Measurements from ENCODE around the gene GRM2. TPM values are rescaled to one million over a fixed set of nuclear protein-coding genes. Genes with fewer than 3 reads are reported as not detected.

GRM2 gene
- total and polyA plus RNA-seq, 2 donors, result 0.19 to 0.32 TPM

DNA sequence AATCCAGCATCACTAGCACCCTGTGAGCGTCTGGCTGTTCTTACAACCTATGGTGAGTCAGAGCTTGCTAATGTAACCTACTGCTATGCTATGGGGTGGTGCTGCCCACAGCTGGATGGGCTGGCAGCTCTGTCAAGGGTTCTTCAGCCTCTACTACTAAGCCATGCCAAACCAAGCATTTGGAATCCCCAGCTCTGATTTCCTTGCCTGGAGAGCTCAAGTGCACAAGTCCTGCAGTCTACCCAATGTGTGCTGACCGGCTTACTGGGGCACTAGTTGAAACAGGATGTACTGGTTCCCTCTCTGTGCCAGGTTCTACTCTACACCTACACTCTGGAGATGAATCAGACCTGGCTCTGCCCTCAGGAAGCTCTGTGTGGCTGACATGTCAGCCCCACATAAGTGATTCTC, 31.7 kb upstream of the GRM2 start:
- 82% methylated on average over 2 of the region's 2 CpGs for WGBS
- H3K4me1 ChIP-seq (ENCODE audit: insufficient read depth), result no peaks in the 10 kb centered on the region
- H3K27ac ChIP-seq (ENCODE audit: low read depth), result no peak overlapping the region
- H3K4me3 ChIP-seq (ENCODE audit: low read depth, low read length), result no peak overlapping the region
- no peak for DNase-seq (ENCODE audit: extremely low spot score)
- no peaks in the 10 kb centered on the region for H3K36me3 ChIP-seq (ENCODE audit: insufficient read depth)

DNA sequence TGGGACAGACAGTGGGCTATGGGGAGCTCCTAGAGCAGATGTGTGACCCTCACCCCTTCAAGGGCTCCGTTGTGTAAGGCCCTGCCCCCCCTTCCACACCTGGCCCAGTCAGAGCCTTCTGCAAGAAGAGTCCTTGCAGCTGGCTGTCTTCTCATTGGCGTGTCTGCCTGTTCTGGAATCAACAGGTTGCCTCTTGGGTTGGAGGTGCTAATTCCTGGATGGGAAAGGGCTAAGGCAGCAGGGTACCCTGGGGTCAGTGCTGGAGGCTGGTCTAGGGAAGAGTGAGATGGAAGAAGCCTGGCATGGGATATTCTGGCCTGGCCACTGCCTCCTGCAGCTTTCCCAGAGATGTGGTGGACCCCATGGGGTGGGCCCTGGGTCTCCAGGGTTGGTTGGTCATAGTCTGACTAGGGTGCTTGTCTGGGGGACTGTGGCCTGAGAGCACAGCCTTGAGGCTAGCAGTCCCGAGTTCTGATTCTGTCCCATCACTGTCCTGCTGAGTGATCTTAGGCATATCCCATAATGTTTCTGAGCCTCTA, 30.7 kb upstream of the GRM2 start:
- WGBS, result 89% methylated on average over 3 of the region's 3 CpGs
- Histone ChIP-seq H3K27ac (ENCODE audit: low read depth) (no peak overlapping the region), H3K36me3 (ENCODE audit: insufficient read depth) (no peaks in the 10 kb centered on the region), H3K4me3 (ENCODE audit: low read depth, low read length) (no peak overlapping the region), H3K4me1 (ENCODE audit: insufficient read depth) (no peaks in the 10 kb centered on the region)
- DNase-seq (ENCODE audit: extremely low spot score), result no peak

DNA sequence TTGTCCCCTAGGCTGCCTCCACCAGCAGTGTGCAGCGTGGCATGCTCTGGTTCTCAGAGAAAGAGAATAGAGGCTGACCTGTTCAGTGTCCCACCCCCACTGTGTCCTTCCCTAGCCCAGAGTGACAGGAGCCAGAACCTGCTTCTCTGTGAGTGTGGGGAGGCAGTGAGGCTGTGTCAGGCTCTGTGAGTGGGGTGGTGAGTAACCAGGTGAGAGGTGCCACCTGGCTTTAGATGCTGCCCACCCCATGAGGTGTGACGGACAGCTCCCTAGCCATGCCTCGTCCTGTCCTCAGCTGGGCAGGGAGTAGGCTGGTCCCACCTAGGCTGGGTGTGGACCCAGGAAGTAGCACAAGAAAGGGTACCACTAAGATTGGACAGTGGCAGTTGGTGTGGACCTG, 29.5 kb upstream of the GRM2 start:
- peaks cover 3% of the 10 kb centered on the region for H3K4me1 ChIP-seq (ENCODE audit: insufficient read depth)
- no peak overlapping the region for H3K4me3 ChIP-seq (ENCODE audit: low read depth, low read length)
- no peaks in the 10 kb centered on the region for H3K36me3 ChIP-seq (ENCODE audit: insufficient read depth)
- 88% methylated on average over 3 of the region's 3 CpGs for WGBS
- no peak for DNase-seq (ENCODE audit: extremely low spot score)
- no peak overlapping the region for H3K27ac ChIP-seq (ENCODE audit: low read depth)

DNA sequence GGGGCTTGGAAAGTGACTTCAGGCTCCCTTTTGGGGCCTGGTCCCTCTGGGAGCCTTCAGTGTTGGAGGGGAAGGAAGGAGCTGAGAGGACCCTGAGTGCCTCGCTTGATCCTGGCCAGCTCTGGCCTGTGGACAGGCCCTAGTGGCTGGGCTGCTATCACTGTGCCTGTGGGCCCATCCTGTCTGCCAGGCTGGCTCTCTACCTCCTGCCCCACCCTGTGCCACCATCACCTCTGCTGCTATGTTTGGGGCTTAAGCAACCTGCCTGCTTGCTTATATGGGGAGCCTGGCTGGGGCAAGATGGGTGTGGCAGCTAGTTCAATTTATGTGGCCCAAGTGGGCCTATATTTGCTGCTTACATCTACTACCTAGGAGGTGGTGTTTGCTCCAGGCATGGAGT, 28.7 kb upstream of the GRM2 start:
- H3K36me3 ChIP-seq (ENCODE audit: insufficient read depth), result no peaks in the 10 kb centered on the region
- H3K4me3 ChIP-seq (ENCODE audit: low read depth, low read length), result no peak overlapping the region
- no peak for DNase-seq (ENCODE audit: extremely low spot score)
- H3K4me1 ChIP-seq (ENCODE audit: insufficient read depth), result peaks cover 3% of the 10 kb centered on the region
- H3K27ac ChIP-seq (ENCODE audit: low read depth), result no peak overlapping the region
- 91% methylated on average over 1 of the region's 1 CpG for WGBS

DNA sequence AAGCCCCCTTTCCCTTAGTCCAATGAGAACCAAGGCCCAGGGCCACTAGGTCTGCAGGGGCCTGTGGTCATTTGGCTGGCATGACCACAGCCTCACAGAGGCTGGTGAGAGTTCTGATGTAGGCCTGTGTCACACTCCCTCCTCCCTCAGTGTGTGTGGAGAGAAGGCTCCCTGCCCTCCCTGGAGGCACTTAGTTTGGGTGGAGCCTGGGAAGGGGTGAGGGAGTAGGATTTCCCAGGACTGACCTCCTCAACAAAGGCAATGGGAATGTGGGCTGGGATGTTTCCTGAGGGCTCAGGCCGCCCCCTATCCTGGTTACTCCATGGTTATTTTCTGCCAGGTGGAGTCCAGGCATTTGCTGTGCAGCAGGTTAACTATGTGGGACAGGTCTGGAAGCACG, 28.2 kb upstream of the GRM2 start:
- Histone ChIP-seq H3K4me1 (ENCODE audit: insufficient read depth) (peaks cover 3% of the 10 kb centered on the region), H3K4me3 (ENCODE audit: low read depth, low read length) (no peak overlapping the region), H3K36me3 (ENCODE audit: insufficient read depth) (no peaks in the 10 kb centered on the region), H3K27ac (ENCODE audit: low read depth) (no peak overlapping the region)
- DNase-seq (ENCODE audit: extremely low spot score), result no peak
- WGBS, result 85% methylated on average over 2 of the region's 2 CpGs

DNA sequence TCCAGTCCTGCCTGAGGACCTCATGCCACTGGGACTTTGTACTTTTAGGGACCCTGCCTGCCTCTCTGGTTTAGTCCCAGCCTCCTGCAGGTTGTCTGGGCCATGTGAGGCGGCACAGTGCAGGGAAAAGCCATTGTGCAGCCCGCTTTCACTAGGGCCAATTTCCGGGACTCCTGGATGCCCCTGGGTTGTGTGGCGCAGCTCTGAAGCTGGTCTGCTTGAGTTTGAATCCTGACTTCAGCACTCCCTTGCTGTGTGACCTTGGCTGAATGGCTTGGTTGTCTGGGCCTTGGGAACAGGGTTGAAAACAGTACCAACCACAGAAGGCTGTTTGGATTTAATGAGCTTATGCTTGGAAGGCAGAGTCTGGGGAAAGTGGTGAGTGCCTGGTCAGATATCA, 27.6 kb upstream of the GRM2 start:
- DNase-seq (ENCODE audit: extremely low spot score), result no peak
- H3K36me3 ChIP-seq (ENCODE audit: insufficient read depth), result no peaks in the 10 kb centered on the region
- WGBS, result 96% methylated on average over 4 of the region's 4 CpGs

DNA sequence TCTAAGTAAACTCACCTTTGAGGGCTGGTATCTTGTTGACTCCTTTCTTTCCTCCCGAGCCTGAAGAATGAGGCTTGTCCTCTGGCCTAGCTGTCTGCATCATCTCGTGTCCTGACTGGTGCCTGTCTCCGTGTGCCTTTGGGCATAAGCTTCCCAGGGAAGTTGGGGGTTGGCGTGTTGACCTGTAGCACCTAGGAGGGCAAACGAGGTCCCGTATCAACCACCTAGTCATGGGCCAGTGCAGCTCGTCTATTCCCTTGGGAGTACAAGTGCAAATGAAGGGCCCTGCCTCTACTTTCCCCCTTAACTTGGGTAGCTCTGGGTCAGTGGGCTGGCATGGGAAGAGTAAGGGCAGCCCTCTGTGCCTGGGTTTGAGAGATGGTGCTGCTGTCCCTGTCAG, 27.1 kb upstream of the GRM2 start:
- 83% methylated on average over 7 of the region's 7 CpGs for WGBS
- Histone ChIP-seq H3K4me3 (ENCODE audit: low read depth, low read length) (no peak overlapping the region), H3K4me1 (ENCODE audit: insufficient read depth) (peaks cover 3% of the 10 kb centered on the region), H3K36me3 (ENCODE audit: insufficient read depth) (peaks cover under 1% of the 10 kb centered on the region), H3K27ac (ENCODE audit: low read depth) (no peak overlapping the region)
- no peak for DNase-seq (ENCODE audit: extremely low spot score)

More for the DNA sequence above, 27.6 kb upstream of the GRM2 start:
- H3K4me1 ChIP-seq (ENCODE audit: insufficient read depth), result peaks cover 3% of the 10 kb centered on the region
- no peak overlapping the region for H3K4me3 ChIP-seq (ENCODE audit: low read depth, low read length)
- no peak overlapping the region for H3K27ac ChIP-seq (ENCODE audit: low read depth)

DNA sequence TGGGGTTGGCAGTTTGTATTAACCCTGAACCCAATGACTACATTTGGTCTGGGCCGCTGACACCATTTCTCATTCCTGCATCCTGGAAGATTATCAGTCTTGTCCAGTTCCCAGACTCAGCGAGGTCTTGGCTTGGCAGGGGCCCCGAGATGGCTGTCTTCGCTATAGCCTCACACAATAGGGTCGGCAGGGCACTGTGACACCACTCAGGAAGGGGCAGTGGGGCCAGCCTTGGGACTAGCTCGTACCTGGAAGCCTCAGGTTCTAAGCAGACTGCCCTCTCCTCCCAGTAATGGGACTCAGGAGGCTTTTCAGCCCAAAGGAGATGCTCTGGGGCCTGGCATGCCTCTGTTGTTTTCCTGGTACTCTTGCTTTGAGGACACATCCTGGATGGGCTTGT, 26.7 kb upstream of the GRM2 start:
- WGBS, result 85% methylated on average over 6 of the region's 6 CpGs
- Histone ChIP-seq H3K4me3 (ENCODE audit: low read depth, low read length) (no peak overlapping the region), H3K27ac (ENCODE audit: low read depth) (no peak overlapping the region), H3K4me1 (ENCODE audit: insufficient read depth) (peaks cover 3% of the 10 kb centered on the region), H3K36me3 (ENCODE audit: insufficient read depth) (peaks cover 3% of the 10 kb centered on the region)
- DNase-seq (ENCODE audit: extremely low spot score), result no peak

DNA sequence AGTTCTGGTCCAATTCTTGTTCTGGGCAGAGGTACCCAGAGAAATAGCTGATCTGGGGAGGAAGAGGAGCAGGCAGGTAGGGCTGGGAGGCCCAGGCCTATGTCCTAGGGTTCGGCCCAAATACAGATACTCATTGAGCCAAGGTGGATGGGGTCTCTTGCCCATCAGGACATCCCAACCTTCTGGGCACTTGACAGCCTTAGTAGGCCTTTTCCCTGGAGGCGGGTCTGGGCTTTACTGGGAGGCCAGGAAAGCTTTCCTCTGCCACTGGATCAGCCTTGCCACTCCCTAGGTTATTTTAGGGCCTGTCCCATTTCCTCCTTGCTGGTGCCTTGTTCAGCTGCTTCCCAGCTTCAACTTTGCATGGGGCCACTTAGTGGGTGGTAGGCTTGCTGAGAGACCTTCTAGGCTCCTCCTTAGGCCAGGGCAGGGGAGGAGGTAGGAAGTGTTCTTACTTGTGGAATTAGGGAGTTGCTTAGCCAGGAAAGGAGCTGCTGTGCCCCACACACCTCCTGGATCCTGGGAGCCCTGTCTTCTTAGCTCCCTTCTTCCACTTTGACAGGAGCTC, 26.1 kb upstream of the GRM2 start:
- H3K4me1 ChIP-seq (ENCODE audit: insufficient read depth), result peaks cover 3% of the 10 kb centered on the region

DNA sequence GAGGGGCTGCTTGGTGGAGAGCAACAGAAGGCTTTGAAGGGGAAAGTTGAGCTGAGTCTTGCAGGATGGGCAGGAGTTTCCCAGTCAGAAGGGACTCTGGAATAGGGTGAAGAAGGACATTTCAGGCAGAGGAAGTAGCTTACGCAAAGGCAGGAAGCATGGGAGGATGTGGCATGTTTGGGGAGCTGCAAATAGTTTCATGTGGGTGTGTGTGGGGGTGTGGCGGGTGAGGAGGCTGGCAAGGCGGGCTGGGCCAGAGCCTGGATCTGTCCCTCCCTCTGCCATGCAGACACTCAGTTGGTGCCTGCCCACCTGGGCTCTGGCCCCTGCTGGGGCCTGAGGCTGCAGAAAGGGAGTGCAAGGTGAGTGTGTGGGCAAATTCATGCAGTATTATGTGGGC, 25.4 kb upstream of the GRM2 start:
- WGBS, result 69% methylated on average over 3 of the region's 3 CpGs
- DNase-seq (ENCODE audit: extremely low spot score), result no peak
- H3K27ac ChIP-seq (ENCODE audit: low read depth), result no peak overlapping the region
- peaks cover 3% of the 10 kb centered on the region for H3K36me3 ChIP-seq (ENCODE audit: insufficient read depth)
- H3K4me1 ChIP-seq (ENCODE audit: insufficient read depth), result peaks cover 3% of the 10 kb centered on the region
- H3K4me3 ChIP-seq (ENCODE audit: low read depth, low read length), result no peak overlapping the region

More for the DNA sequence above, 26.1 kb upstream of the GRM2 start:
- no peak for DNase-seq (ENCODE audit: extremely low spot score)
- Histone ChIP-seq H3K4me3 (ENCODE audit: low read depth, low read length) (no peak overlapping the region), H3K36me3 (ENCODE audit: insufficient read depth) (peaks cover 3% of the 10 kb centered on the region), H3K27ac (ENCODE audit: low read depth) (no peak overlapping the region)
- 97% methylated on average over 2 of the region's 2 CpGs for WGBS

DNA sequence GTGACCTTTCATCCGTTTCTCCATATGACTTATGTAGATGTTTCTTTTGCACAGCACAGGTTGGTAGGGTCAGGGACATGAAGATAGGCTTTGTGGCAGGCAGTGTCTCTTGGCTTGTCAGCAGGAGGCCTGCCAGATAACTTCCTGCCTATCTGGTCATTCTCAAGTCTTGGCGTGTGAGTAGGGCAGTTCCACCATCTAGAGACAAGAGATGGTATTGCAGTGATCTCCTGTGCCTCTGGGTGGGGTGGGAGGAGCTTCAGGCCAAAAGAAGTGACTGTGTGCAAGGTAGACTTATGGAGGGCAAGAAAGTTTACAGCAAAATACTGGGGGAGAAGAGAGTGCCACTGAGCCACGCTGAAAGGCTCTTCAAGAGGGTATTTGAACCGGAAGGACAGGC, 24.8 kb upstream of the GRM2 start:
- peaks cover 3% of the 10 kb centered on the region for H3K4me1 ChIP-seq (ENCODE audit: insufficient read depth)
- no peak overlapping the region for H3K27ac ChIP-seq (ENCODE audit: low read depth)
- peaks cover 3% of the 10 kb centered on the region for H3K36me3 ChIP-seq (ENCODE audit: insufficient read depth)
- no peak for DNase-seq (ENCODE audit: extremely low spot score)
- H3K4me3 ChIP-seq (ENCODE audit: low read depth, low read length), result no peak overlapping the region
- 22% methylated on average over 4 of the region's 4 CpGs for WGBS

DNA sequence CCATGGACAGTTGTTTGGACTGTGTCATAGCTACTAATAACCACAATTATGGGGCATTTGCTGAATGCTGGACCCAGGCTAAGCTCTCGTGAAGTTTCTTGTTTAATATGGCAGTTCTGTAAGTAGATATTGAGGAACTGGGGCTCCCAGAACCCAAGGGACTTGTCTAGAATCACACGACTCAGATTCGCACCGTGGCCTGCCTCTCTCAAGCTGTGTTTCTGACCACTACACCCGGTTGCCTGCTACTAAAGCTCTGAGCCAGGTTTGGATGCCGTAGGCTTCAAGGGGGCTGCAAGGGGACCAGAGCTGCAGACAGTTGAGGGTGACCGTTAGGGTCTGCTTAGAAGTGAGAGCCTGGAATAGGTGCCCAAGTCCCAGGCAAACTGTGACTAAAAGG, 24.3 kb upstream of the GRM2 start:
- WGBS, result 76% methylated on average over 7 of the region's 7 CpGs
- no peak for DNase-seq (ENCODE audit: extremely low spot score)
- H3K27ac ChIP-seq (ENCODE audit: low read depth), result no peak overlapping the region
- peaks cover 3% of the 10 kb centered on the region for H3K4me1 ChIP-seq (ENCODE audit: insufficient read depth)
- peaks cover 3% of the 10 kb centered on the region for H3K36me3 ChIP-seq (ENCODE audit: insufficient read depth)
- no peak overlapping the region for H3K4me3 ChIP-seq (ENCODE audit: low read depth, low read length)

DNA sequence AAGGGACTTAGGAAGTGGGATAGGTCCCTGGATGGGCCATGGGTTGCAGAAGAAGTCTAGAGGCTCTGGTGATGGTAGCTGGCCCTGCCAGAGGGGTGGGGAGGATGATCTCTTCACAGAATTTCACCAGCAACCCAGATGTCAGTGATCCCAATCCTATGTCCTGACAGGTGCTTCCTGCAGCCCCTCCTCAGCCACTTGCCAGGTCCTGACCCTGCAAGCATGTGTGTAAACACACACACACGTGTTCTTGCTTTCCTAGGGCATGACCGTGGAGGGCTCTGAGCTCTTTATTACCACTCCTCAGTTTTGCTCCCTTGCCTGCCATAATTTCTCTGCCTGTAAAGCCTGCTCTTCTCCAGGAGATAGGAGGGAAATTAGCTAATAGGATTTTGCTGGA, 23.3 kb upstream of the GRM2 start:
- H3K4me1 ChIP-seq (ENCODE audit: insufficient read depth), result peaks cover 3% of the 10 kb centered on the region
- no peak overlapping the region for H3K4me3 ChIP-seq (ENCODE audit: low read depth, low read length)
- DNase-seq (ENCODE audit: extremely low spot score), result no peak
- H3K27ac ChIP-seq (ENCODE audit: low read depth), result no peak overlapping the region
- H3K36me3 ChIP-seq (ENCODE audit: insufficient read depth), result peaks cover 3% of the 10 kb centered on the region
- WGBS, result 47% methylated on average over 2 of the region's 2 CpGs

DNA sequence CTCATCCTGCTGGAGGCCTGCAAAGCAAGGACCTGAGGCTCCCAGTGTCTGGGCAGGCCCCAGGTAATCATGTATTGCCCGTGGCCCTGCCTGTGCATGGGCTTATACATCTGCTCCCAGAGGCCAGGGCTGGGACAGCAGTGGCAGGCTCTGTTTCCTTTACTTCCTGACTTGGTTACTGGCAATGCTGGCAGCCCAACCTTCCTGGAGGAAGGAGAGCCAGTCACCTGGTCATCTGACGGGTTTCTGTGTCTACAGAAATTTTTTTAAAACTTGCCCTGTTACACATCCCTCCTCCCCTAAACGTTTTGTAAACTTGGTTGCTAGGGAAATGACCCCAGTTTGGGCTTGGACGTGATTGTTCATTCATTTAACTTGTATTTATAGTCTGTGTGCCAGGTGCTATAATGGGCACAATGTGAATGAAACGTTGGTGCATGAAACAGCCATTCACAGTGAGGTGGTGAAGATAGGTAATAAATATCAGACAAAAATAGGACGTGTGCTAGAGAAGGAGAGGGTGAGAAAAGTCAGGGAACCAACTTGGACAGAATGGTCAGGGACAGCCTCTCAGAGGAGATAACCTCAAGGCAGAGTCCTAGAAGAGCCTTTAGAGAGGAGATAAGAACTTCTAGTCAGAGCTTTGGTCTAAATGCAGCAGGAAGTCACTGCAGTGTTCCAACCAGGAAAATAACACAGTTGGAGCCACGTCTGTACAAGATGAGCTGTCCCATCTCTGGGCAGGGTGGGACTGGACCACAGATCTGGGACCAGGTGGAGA, 21.7 kb upstream of the GRM2 start:
- no peak for DNase-seq (ENCODE audit: extremely low spot score)
- WGBS, result 66% methylated on average over 7 of the region's 7 CpGs
- Histone ChIP-seq H3K4me1 (ENCODE audit: insufficient read depth) (peaks cover 3% of the 10 kb centered on the region), H3K4me3 (ENCODE audit: low read depth, low read length) (no peak overlapping the region), H3K27ac (ENCODE audit: low read depth) (no peak overlapping the region), H3K36me3 (ENCODE audit: insufficient read depth) (peaks cover 3% of the 10 kb centered on the region)
